Esophagus squamous epithelium (tissue), 4 donors: ENCODE data around the gene CDH2.

Experiments
- CTCF ChIP-seq, 6 experiments: fragments of 450-650 bp in 4 of 6; fragments of 200-600 bp in 2 of 6; sonication (generic) in 2 of 6; IDR thresholded peaks; one replicate each; pipeline ENCODE4 v1.5.1; 2016 to 2019; ENCODE audit warnings: antibody characterized with exemption in 6 of 6, mild to moderate bottlenecking in 4 of 6, moderate library complexity in 4 of 6
- POLR2A ChIP-seq, 4 donors: fragments of 450-650 bp; IDR thresholded peaks; one replicate each; pipeline ENCODE4 v1.6.1; 2017; ENCODE audit warnings: antibody characterized with exemption in 4 of 4, mild to moderate bottlenecking in 4 of 4, moderate library complexity in 3 of 4

GRCh38 chr18:28127228-28127627 lies 49.7 kb downstream of the CDH2 start:
- TF ChIP-seq POLR2A (IDR thresholded peaks at IDR 0.05) = no peak
- TF ChIP-seq CTCF (IDR thresholded peaks at IDR 0.05) = no peak
